ENCODE measurements around the gene PLD6.
"Not testable (repeated sequence)": the region's sequence is repeated elsewhere in the genome, so short reads cannot be mapped to it uniquely, and the experiment has no call there.

The PLD6 gene, protein sequence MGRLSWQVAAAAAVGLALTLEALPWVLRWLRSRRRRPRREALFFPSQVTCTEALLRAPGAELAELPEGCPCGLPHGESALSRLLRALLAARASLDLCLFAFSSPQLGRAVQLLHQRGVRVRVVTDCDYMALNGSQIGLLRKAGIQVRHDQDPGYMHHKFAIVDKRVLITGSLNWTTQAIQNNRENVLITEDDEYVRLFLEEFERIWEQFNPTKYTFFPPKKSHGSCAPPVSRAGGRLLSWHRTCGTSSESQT

GRCh38 chr17:17206124-17206912, at the start of gene PLD6:
PLD6 (minus strand) TSS chr17:17206333; CDS start chr17:17206286, 47 bp downstream.
- DNase-seq (ENCODE audit: low read depth): peak; percentile 65
- peak within 1 kb of the TSS; percentile 53 for H3K4me3 ChIP-seq (replicated peaks; ENCODE audit: low read depth, low read length)
- no peak for TF ChIP-seq CTCF (IDR thresholded peaks at IDR 0.05; ENCODE audit: low read length, missing control alignments)

GRCh38 chr17:17255689-17256088, 49.6 kb upstream of the PLD6 start:
- not testable (repeated sequence) for H3K4me3 ChIP-seq (replicated peaks; ENCODE audit: low read depth, low read length); DNase-seq (ENCODE audit: low read depth)

GRCh38 chr17:17254036-17254435, 47.9 kb upstream of the PLD6 start:
- no peak for TF ChIP-seq CTCF (IDR thresholded peaks at IDR 0.05; ENCODE audit: low read length, missing control alignments)
- no peak for DNase-seq (ENCODE audit: low read depth)
- no peak overlapping the region for H3K4me3 ChIP-seq (replicated peaks; ENCODE audit: low read depth, low read length)

- DNase-seq (ENCODE audit: low read depth): no peak
- H3K4me3 ChIP-seq (replicated peaks; ENCODE audit: low read depth, low read length): no peak overlapping the region
- TF ChIP-seq CTCF (IDR thresholded peaks at IDR 0.05; ENCODE audit: low read length, missing control alignments): no peak
These were observed 47.3 kb upstream of the PLD6 start for GRCh38 chr17:17253406-17253805.

GRCh38 chr17:17252149-17252661, 46.1 kb upstream of the PLD6 start:
- DNase-seq (ENCODE audit: low read depth): no peak
- TF ChIP-seq CTCF (IDR thresholded peaks at IDR 0.05; ENCODE audit: low read length, missing control alignments): no peak
- H3K4me3 ChIP-seq (replicated peaks; ENCODE audit: low read depth, low read length): no peak overlapping the region

DNA sequence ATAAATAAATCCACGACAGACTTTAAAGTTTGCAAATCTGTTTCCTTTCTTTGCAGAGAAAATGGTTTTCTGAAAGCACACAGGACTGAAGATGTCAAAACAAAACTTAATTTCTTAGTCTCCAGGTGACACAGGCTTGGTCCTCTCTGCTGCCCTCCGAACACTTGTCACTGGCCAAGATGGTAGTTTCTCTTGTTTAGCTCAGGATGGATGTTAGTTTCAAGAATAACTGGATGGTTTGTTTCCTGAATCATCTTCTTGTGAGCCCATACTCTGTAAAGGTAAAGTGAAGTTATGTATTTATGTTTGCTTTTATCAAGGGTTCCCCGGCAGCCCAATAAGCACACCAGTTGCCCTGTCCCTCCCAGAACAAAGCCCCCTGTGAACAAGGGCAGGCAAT, 40.7 kb upstream of the PLD6 start:
- TF ChIP-seq CTCF (IDR thresholded peaks at IDR 0.05; ENCODE audit: low read length, missing control alignments): no peak
- no peak overlapping the region for H3K4me3 ChIP-seq (replicated peaks; ENCODE audit: low read depth, low read length)
- DNase-seq (ENCODE audit: low read depth): no peak

GRCh38 chr17:17243163-17243562, 37.0 kb upstream of the PLD6 start:
- TF ChIP-seq CTCF (IDR thresholded peaks at IDR 0.05; ENCODE audit: low read length, missing control alignments): no peak
- DNase-seq (ENCODE audit: low read depth): no peak
- H3K4me3 ChIP-seq (replicated peaks; ENCODE audit: low read depth, low read length): no peak overlapping the region

All from fibroblast of pulmonary artery (primary cell).